Activated T-cell treated with anti-CD3 and anti-CD28 coated beads, Interleukin-2, amount 50 U/mL, for 1 hour (primary cell): Measurements from ENCODE around the gene BCOR.

Experiments
- DNase-seq: peaks from one replicate; pipeline ENCODE4 v3.0.0-alpha.2; 2020

Gene BCOR

DNA sequence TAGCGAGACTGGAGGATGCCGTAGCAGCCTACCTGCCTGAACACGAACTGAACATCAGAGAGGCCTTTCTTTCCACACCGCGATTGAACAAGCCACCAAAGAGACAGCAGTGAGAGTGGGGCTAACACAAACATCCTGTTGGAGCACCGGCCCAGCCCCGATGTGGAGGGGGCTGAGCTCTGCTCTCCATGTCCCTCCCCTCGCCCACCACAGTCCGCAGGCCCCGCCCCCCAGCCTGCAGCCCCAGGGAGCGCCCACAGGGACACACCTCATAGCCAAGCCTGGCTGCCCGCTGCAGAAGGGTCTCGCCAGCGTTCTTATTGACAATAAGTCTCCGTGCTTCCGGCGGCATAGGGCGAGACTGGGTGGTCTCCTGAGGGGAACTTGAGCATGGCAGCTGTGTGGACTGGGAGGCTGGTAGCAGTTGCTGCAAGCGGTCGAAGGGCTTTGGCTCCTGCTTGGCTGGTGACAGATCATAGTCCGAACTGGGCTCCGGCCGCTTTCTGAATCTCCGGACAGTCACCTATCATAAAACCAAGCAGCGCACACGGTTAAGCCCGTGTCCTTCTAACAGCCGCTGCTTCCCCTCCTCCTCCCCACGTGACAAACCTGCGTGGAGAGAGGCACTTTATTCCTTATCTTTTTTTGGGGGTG is 35.8 kb downstream of the BCOR start:
- DNase-seq = peak; percentile 32

DNA sequence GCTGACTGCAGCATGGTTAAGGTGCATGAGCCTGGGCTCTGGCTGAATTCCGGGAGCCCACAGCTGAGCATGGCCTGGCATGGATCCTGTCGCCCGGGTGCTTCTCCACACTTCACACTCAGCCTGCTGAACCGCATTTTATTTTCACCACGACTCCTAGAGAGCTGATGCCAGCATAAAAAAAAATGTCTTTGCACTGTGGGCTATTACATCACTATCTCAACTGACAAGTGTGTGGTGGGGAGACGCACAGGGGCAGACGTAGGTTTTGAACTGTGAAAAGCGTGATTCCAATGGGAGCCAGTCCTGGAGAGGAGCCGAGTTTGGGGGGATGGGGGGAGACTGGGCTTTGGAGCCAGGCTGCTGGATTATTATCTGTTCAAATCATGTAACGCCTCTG is 36.8 kb downstream of the BCOR start:
- no peak for DNase-seq

- no peak for DNase-seq
These were observed 37.4 kb downstream of the BCOR start for GRCh38 chrX:40060356-40060845.

GRCh38 chrX:40058719-40059118 is 39.0 kb downstream of the BCOR start:
- no peak for DNase-seq

- DNase-seq = no peak
These were observed 40.4 kb downstream of the BCOR start for GRCh38 chrX:40057405-40057804.

DNA sequence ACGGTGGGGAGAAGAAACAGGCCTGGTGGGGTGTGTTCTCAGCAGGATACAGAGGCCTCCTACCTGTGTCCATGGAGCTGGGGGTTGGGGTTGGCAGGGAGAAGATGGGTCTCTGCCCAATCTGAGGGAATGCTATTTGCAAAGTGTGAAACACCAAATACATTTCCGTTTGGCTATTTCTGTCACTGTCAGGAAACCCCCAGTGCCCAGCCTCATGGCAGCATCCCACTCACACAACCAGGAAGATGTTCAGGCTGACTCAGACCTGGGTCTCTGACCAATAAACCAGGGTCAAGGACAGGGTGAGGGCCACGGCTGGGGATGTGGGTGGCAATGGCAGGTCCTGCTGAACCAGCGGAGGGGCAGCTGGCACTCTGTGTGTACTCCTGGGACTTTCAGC is 41.3 kb downstream of the BCOR start:
- no peak for DNase-seq

- DNase-seq = no peak
These were observed 42.3 kb downstream of the BCOR start for GRCh38 chrX:40055495-40055894.

DNA sequence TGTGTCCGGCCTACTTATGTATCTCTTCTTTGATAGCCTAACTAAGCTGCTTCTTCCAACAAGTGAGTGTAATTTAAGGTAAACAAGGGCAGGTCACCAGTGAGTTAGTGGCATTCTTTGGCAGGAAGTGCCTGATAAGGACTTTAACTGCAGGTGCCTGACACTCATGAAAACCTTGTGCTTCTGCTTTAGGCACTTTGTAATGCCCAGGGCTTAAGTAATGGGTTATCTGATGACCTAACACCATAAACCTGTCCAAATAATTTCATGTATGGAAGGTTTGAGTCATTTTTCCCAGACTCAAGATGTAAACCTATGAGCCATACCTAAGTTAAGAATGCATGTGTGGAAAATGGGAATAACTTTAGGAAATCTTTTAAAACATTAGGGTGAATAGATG is 43.0 kb downstream of the BCOR start:
- no peak for DNase-seq

GRCh38 chrX:40050532-40050931 is 47.2 kb downstream of the BCOR start:
- no peak for DNase-seq

- no peak for DNase-seq
These were observed 48.6 kb downstream of the BCOR start for GRCh38 chrX:40049084-40049641.

DNA sequence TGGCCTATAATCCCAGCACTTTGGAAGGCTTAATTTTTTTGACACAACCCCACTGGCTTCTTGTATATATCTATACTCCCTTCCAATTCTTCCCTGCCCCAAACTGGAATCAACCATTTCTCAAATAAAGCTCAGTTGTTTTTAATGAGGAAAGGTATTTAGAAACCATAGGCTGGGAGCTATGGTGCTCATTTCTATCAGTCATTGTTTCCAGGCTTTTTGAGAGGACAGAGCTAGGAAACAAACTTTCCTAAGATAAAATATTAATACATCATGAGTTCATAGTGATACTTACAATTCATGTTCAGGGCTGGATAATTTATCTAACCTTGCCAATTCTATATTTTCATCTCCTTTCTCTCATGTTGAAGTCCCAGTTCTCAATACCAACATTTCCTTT is 50.3 kb downstream of the BCOR start:
- DNase-seq = no peak

DNA sequence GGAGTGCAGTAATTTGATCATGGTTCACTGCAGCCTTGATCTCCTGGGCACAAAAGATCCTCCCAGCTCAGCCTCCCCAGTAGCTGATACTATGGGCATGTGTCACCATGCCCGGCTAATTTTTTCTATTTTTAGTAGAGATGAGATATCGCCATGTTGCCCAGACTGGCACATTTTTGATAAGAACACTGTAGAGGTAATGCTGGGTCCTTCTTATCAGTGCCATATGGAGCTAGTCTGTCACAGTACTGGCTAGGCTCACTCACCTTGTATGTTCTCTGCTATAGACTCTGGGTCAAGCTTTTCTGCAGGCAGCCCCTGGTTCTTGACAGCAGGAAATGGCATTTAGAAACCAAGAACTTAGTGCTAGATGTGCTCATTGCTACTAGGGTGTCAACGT is 53.9 kb downstream of the BCOR start:
- no peak for DNase-seq

GRCh38 chrX:40041915-40042314 is 55.8 kb downstream of the BCOR start:
- DNase-seq = no peak

DNA sequence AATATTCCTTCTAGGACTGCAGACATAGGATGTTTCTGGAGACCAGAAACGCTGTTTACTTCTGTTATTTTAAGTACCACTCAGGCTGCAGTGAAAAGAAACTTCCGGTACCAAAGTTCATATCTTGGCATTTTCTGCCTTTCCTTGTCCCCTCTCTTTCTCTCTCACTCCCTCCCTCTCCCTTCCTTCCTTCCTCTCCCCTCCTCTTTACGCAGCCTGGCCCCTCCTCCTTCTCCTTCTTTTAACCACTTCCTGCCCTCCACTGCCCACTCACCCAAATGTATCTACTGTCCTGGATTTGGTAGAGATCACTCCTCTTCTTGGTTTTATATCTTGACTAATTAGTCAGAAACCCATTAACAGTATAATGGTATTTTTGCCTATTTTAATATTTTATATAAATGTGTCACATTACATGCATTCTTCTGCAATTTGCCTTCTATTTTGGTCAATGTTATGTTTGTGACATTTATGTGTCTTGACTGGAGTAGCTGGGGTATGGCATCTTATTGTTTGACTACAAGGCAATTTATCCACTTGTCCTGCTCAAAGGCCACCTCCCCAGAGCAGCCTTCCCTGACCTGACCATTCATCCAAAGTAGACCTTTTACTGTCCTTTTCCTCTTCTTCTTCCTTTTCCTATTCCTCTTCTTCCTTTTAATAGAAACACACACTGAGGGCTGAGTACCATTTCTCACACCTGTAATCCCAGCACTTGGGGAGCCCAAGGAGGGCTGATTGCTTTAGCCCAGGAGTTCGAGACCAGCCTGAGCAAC is 56.9 kb downstream of the BCOR start:
- DNase-seq = no peak

DNA sequence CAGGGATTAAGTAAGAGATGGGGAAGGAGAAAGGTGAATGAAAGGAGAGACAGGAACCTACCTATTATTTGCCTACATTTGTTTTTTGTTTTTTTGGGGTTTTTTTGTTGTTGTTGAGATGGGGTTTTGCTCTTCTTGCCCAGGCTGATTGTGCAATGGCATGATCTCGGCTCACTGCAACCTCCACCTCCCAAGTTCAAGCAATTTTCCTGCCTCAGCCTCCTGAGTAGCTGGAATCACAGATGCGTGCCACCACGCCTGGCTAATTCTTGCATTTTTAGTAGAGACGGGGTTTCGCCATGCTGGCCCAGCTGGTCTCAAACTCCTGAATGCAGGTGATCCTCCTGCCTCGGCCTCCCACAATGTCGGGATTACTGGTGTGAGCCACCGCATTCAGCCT is 57.9 kb downstream of the BCOR start:
- no peak for DNase-seq

GRCh38 chrX:40037367-40037766 is 60.4 kb downstream of the BCOR start:
- DNase-seq = no peak

- no peak for DNase-seq
These were observed 62.0 kb downstream of the BCOR start for GRCh38 chrX:40035726-40036125.

DNA sequence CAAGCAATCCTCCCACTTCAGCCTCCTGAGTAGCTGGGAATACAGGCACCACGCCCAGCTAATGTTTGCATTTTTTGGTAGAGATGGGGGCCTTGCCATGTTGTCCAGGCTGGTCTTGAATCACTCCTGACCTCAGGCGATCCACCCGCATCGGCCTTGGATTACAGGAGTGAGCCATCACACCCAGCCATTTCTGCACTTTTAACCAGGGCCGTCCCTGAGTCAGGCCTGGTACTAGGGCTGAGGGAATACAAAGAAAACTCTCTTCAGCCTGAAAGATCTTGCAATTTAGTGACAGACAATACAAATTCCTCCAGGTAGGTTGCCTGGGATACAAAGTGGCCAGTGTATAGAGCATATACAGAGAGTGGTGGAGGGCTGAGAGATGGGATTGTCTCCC is 65.8 kb downstream of the BCOR start:
- no peak for DNase-seq

DNA sequence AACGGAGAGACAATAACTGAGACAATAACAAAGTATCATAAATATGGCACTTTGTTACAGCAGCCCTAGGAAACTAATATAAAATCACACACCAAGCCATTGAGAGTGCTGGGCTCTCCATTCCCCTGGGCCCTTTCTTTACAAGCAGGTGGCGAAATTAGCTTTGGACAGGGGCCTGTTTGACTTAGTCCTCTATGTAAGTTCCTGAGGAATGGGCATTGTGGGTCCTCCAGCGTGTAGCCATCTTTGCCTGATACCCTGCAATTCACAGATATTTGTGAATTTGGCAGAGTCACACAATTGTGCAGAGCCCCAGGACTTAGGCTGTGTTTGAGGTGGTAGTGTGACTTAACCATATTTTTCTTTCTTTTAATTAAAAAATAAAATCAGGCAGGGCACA is 67.6 kb downstream of the BCOR start:
- DNase-seq = no peak

DNA sequence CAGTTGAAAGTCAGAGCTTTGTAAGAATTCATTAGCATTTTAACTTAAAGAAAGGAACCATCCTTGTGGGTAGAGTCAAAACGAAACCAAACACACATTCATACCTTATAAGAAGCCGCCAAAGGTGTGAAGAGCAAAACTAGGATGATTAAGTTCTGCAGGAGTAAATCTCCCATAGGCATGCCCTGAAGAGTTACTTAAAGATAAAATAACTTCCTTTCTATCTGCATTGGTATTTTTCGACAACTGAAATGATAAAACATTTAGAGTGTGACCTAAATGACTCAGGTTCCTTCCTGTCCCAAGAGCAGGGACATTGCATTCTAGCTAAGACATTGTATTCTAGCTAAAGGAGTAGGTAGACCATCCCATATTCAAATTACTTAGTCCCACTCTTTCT is 75.3 kb downstream of the BCOR start:
- no peak for DNase-seq

GRCh38 chrX:40021647-40022046 is 76.1 kb downstream of the BCOR start:
- no peak for DNase-seq

- no peak for DNase-seq
These were observed 78.2 kb downstream of the BCOR start for GRCh38 chrX:40019541-40019940.

DNA sequence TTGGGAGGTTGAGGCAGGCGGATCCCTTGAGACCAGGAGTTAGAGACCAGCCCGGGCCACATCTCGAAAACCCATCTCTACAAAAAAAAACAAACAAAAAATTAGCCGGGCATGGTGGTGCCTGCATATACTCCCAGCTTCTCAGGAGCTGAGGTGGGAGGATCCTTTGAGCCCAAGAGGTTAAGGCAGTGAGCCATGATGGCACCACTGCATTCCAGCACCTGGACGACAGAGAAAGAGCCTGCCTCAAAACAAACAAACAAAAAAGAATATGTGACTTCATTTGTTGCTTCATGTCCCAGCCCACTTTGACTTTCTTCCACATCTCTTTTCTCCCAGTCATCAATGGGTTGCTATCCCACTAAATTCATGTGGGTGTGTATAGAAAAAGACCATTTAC is 79.7 kb downstream of the BCOR start:
- DNase-seq = no peak

GRCh38 chrX:40016749-40017148 is 81.0 kb downstream of the BCOR start:
- no peak for DNase-seq
